Breast epithelium (tissue), 4 donors: Measurements from ENCODE around the gene OASL. TPM values are rescaled to one million over a fixed set of nuclear protein-coding genes. Genes with fewer than 3 reads are reported as not detected.

Experiments
- DNase-seq, 2 donors: peaks; one replicate each; pipeline ENCODE4 v3.0.0-alpha.2; 2019; ENCODE audit warnings: low spot score in 2 of 2
- H3K27ac ChIP-seq, 2 donors: fragments of 200-600 bp; sonication (generic) in 1 of 2; one replicate each; pipeline ENCODE4 v1.5.1; 2016 to 2019; ENCODE audit warnings: mild to moderate bottlenecking in 1 of 2
- H3K27me3 ChIP-seq, 2 donors: fragments of 200-600 bp; sonication (generic) in 1 of 2; one replicate each; pipeline versions ENCODE4 v1.5.1 to v1.6.0; 2017 to 2019; ENCODE audit warnings: control low read depth in 1 of 2, mild to moderate bottlenecking in 1 of 2
- H3K36me3 ChIP-seq: fragments of 200-600 bp; one replicate; pipeline ENCODE4 v1.5.1; 2019
- H3K4me1 ChIP-seq, 2 donors: fragments of 200-600 bp; sonication (generic); one replicate each; pipeline ENCODE4 v1.5.1; 2016 to 2019; ENCODE audit warnings: control low read depth in 1 of 2
- H3K4me3 ChIP-seq, 3 donors: fragments of 200-600 bp; sonication (generic); 1 replicate in 2 of 3; 2 replicates in 1 of 3; pipeline ENCODE4 v1.5.1; 2016 to 2019; ENCODE audit warnings: mild to moderate bottlenecking in 3 of 3, moderate library complexity in 2 of 3
- H3K9me3 ChIP-seq, 2 donors: fragments of 200-600 bp; sonication (generic) in 1 of 2; one replicate each; pipeline ENCODE4 v1.5.1; 2016 to 2019; ENCODE audit warnings: control low read depth in 1 of 2
- POLR2A ChIP-seq: fragments of 450-650 bp; IDR thresholded peaks from one replicate; pipeline ENCODE4 v1.6.1; 2016; ENCODE audit warnings: antibody characterized with exemption, mild to moderate bottlenecking, moderate library complexity
- POLR2AphosphoS5 ChIP-seq, 3 donors: sonication (generic); formaldehyde crosslinking; IDR thresholded peaks; one replicate each; pipeline ENCODE4 v1.6.1; 2017; ENCODE audit warnings: antibody characterized with exemption in 3 of 3
- intact Hi-C: fragments of 100-400 bp; cut with DNase I; formaldehyde crosslinking; loops from one replicate; pipeline ENCODE4 v1.15.1; 2023; ENCODE audit warnings: low total_unique reads
- total RNA-seq, 3 donors: library from RNA; depleted of rRNA; stranded (reverse); fragments of >200 nt; gene quantifications; one replicate each; pipeline ENCODE4 v1.1.0, GENCODE V29; 2016
- TF ChIP-seq, protein P1 (sequence below), 3 donors: fragments of 450-650 bp; IDR thresholded peaks; one replicate each; pipeline ENCODE4 v1.5.1; 2016 to 2017; ENCODE audit warnings: antibody characterized with exemption in 3 of 3, mild to moderate bottlenecking in 3 of 3, moderate library complexity in 3 of 3

The OASL gene
- total RNA-seq, 3 donors from 2014 or later, result 0.32 to 1.3 (median 1.0) TPM

DNA sequence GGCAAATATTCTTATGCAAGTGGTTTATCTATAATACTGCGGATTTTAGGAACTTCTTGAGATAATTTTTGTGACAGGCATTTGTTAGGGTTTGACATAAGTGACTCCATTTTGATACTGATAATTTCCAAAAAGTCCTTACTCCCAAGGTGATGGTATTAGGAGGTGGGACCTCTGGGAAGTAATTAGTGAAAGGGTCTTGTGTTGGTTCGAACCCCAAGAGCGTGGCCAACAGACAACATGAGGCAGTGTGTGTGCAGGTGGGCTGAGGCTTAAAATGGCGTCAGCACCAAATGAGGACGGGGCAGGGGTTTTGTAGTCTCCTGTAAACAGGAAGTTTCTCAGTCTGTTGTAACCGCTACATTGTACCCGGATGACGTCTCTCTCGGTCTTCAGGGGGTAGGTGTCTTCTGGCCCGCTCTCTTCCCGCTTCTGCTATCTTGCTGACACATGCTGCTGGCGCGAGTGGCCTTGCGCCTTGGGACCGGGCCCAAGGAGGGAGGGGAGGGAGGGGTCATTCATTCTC is 21.0 kb downstream of the OASL start:
- no peaks in the 10 kb centered on the region for H3K36me3 ChIP-seq
- intact Hi-C loops, result no loop called here
- no peaks in the 10 kb centered on the region for H3K9me3 ChIP-seq
- TF ChIP-seq, protein P1, sequence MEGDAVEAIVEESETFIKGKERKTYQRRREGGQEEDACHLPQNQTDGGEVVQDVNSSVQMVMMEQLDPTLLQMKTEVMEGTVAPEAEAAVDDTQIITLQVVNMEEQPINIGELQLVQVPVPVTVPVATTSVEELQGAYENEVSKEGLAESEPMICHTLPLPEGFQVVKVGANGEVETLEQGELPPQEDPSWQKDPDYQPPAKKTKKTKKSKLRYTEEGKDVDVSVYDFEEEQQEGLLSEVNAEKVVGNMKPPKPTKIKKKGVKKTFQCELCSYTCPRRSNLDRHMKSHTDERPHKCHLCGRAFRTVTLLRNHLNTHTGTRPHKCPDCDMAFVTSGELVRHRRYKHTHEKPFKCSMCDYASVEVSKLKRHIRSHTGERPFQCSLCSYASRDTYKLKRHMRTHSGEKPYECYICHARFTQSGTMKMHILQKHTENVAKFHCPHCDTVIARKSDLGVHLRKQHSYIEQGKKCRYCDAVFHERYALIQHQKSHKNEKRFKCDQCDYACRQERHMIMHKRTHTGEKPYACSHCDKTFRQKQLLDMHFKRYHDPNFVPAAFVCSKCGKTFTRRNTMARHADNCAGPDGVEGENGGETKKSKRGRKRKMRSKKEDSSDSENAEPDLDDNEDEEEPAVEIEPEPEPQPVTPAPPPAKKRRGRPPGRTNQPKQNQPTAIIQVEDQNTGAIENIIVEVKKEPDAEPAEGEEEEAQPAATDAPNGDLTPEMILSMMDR (IDR thresholded peaks at IDR 0.05), result no peak
- TF ChIP-seq POLR2A (no peak), POLR2AphosphoS5 (IDR thresholded peaks at IDR 0.05) (no peak)
- H3K4me1 ChIP-seq, result peaks cover 0 to 7% of the 10 kb centered on the region in 2 donors
- DNase-seq, result no peak
- no peaks in the 10 kb centered on the region for H3K27me3 ChIP-seq
- no peak overlapping the region for H3K27ac ChIP-seq
- H3K4me3 ChIP-seq, result no peak overlapping the region

DNA sequence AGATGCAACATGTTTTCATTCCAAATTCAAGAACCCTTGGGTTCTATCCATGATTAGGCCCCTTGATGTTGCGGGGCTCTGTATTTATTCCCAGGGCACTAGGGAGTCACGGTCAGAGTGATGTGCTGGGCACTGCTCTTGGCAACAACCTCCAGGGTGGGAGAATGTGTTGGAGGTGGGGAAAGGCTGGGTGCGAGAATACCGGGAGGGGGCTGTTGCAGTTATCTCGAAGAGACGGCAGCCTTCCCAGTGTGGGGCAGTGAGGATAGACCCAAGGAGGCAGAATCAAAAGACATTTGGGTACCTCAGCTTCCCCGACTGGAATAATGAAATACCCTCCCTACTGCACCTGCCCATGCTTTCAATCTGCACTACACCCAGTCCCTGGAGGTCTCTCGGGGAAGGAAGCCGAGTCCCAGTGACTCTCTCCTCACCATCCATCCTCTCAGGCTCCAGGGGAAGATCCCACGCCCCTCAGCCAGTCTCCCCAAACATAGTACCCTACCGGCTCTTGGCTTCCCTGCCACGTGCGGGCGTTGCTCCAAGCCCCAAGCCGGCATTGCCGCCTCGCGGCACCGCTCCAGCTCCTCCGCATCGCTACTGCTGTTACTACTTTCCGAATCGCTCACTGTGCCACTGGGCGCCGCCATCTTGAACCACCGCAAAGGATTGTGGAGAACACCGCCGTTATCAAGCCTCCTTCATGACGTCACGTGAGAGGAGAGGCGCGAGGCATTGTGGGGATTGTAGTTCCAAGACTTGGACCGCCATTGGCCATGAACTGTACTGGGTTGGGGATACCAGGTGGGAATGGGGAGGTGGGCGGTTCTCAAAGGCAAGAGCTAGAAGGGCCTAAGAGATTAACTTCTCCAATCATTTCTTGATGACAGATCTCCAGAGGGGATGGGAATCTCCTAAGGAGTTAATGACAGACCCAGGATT is 22.9 kb downstream of the OASL start, which contains the start of gene C12orf43:
Gene C12orf43, minus strand, starts transcription at position 663 of the 942 bp plus-strand sequence. Its CDS starts 13 bp downstream, at position 650.
- Histone ChIP-seq H3K9me3 (no peaks in the 10 kb centered on the region), H3K4me3 (peak within 1 kb of the TSS; percentile 73 to 91 (median 78)), H3K36me3 (no peaks in the 10 kb centered on the region), H3K4me1 (peaks cover 0 to 7% of the 10 kb centered on the region in 2 donors), H3K27ac (peak within 1 kb of the TSS; percentile 82 to 83), H3K27me3 (no peaks in the 10 kb centered on the region)
- DNase-seq, result peak; percentile 89 to 90
- TF ChIP-seq, protein P1 (IDR thresholded peaks at IDR 0.05), result no peak
- peak; percentile 20 for TF ChIP-seq POLR2A
- peak; percentile 73 to 90 (median 83) for TF ChIP-seq POLR2AphosphoS5 (IDR thresholded peaks at IDR 0.05)
- intact Hi-C loops, result no loop called here

DNA sequence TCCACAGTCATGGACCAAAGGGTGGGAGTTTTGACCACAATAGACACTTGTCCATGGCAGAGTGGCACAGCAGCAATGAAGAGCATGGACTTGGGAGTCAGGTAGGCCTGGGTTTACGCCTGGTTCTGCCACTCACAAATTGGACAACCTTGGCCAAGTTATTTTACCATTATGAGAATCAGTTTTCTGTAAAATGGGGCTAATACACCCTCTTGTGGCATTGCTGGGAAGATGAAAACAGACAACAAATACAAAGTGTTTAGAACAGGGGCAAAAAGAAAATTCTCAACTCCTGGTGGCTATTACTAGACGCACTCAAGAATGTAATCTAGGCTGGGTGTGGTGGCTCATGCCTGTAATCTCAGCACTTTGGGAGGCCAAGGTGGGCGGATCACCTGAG is 25.3 kb downstream of the OASL start:
- no peaks in the 10 kb centered on the region for H3K9me3 ChIP-seq
- no peak overlapping the region for H3K27ac ChIP-seq
- H3K36me3 ChIP-seq, result no peaks in the 10 kb centered on the region
- no peak for DNase-seq
- intact Hi-C loops, result no loop called here
- no peaks in the 10 kb centered on the region for H3K27me3 ChIP-seq
- H3K4me3 ChIP-seq, result no peak overlapping the region
- no peak for TF ChIP-seq POLR2AphosphoS5 (IDR thresholded peaks at IDR 0.05)
- TF ChIP-seq, protein P1 (IDR thresholded peaks at IDR 0.05), result no peak
- no peak for TF ChIP-seq POLR2A
- peaks cover 0 to 7% of the 10 kb centered on the region in 2 donors for H3K4me1 ChIP-seq

DNA sequence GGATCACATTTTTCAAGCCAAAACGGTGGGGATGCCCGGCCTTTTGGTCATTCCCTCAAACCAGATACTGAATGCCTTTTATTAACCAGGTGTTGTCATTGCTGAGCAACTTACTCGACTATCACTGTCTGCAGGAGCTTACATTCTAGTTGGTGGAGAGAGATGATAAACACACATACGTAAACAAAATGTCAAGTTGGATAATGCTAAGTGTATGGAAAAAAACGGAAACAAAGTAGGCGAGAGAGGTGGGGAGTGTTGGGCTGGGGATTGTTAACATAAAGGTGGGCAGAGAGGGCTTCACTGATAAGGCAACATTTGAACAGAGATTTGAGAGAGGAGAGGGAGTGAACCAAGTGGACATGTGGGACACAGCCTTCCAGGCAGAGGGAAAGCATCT is 27.2 kb downstream of the OASL start:
- H3K4me1 ChIP-seq, result peaks cover 0 to 7% of the 10 kb centered on the region in 2 donors
- intact Hi-C loops, result no loop called here
- no peak for DNase-seq
- H3K27ac ChIP-seq, result no peak overlapping the region
- H3K27me3 ChIP-seq, result no peaks in the 10 kb centered on the region
- TF ChIP-seq, protein P1 (IDR thresholded peaks at IDR 0.05), result no peak
- TF ChIP-seq POLR2A (no peak), POLR2AphosphoS5 (IDR thresholded peaks at IDR 0.05) (no peak)
- H3K4me3 ChIP-seq, result no peak overlapping the region
- no peaks in the 10 kb centered on the region for H3K36me3 ChIP-seq
- no peaks in the 10 kb centered on the region for H3K9me3 ChIP-seq

DNA sequence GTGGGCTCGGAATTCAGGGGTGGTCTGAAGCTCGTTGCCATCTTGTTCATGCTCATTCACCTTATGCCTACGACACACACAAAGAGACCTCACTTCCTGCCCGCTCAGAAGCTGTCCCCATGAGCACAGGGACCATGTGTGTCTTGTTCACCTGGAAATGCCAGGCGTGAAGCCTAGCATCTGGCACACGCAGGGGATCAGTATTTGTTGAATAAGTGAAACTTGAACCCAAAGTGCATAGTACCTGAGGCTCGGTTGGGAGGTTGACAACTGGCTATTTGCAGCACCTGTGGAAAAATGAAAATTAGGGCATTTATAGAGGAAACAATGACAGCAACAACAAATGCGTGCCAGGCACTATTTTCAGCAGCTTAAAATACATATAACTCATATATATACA is 28.2 kb downstream of the OASL start:
- intact Hi-C loops, result no loop called here
- Histone ChIP-seq H3K27me3 (no peaks in the 10 kb centered on the region), H3K36me3 (no peaks in the 10 kb centered on the region), H3K4me1 (peaks cover 0 to 7% of the 10 kb centered on the region in 2 donors), H3K4me3 (no peak overlapping the region), H3K27ac (no peak overlapping the region), H3K9me3 (no peaks in the 10 kb centered on the region)
- no peak for DNase-seq
- TF ChIP-seq POLR2A, result no peak
- no peak for TF ChIP-seq POLR2AphosphoS5 (IDR thresholded peaks at IDR 0.05)
- TF ChIP-seq, protein P1 (IDR thresholded peaks at IDR 0.05), result no peak
